Activated T-cell treated with anti-CD3 and anti-CD28 coated beads for 1 hour (primary cell): ENCODE measurements around the gene LMNA.

Experiments used
- DNase-seq: peaks from one replicate; pipeline ENCODE4 v3.0.0-alpha.2; 2020; ENCODE audit warnings: low read depth

LMNA gene

DNA sequence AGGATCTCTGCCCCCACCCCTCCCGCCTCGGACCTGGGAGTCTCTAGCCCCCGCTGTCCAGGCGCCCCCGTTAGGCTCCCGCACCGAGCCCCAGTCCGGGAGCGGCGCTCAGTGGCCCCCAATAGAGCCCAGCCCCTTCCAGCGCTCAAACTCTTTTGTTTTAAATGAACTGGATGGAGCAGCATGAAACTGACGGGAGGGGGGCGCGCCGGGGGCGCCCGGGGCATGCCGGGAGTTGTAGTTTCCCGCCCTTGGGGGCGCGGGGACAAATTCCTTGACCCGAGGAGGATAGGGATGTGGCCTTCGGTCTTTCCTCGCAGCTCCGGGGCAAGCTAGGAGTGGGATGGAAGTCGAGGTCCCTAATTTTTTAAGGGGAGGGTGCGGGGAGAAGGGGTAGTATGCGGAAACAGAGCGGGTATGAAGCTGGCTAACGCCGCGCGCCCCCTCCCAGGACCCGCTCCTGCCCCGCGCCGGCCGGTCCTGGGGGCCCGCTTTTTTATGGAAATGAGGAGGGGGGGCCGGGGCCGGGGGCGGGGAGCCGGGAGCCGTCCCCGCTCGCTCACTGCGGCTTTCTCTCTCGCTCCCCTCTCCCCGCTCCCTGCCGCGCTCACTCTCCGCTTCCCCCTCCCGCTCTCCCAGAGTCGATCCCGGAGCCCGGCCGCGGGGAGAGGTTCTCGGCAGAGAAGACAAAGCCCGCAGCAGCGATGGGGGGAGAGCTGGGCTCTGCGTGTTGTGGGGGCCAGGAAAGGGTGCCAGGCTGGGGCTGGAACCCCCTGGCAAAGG lies 32.0 kb upstream of the LMNA start, which contains the start of gene MEX3A:
MEX3A (minus strand) TSS at position 157 of the 783 bp plus-strand sequence. CDS start 467 bp downstream, outside the sequence.
- peak; percentile 54 for DNase-seq

DNA sequence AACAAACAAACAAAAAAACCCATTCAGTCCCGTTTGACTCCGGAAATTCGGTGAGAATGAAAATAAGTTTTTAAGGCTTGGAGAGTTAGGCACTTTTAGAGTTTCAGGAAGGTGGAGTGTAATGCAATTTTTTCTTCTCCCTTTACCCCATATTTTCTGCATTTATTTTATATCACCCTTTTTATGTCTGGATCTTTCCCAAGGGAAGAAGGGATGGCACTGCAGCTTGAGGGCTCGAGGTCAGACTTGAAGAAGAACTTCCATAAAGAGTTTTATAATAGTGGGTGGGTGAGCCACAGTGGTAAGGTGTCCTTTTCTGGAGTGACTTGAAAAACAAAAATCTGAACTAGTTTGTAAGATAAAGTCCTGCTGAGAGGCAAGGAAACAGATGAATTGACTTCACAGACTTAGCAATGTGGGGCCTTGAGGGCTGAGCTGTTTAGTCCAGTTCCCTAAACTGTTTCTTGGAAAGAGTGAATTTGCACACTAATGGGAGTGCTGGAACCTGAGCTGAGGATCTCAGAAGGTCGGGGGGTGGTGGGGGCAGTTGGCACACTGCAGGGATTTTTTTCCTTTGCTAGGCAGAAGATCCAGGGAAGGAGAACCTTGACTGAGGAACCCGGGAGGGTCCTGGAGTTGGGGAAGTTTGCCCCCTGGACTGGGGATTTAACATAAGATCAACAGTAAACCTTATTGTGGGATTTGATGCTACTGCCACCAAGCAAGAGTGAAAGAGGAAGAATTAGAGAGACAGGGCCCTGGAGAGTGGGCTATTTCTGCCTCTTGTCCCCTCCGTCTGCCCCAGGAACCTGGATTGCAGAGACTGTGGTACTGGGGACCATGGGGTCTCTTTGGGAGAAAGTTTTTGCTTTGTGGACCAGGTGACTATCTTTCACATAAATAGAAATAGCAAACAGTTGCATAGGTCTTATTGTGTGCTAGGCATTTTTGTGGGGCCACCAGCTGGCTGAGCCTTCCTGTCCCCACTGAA lies 30.4 kb upstream of the LMNA start:
- DNase-seq: no peak

DNA sequence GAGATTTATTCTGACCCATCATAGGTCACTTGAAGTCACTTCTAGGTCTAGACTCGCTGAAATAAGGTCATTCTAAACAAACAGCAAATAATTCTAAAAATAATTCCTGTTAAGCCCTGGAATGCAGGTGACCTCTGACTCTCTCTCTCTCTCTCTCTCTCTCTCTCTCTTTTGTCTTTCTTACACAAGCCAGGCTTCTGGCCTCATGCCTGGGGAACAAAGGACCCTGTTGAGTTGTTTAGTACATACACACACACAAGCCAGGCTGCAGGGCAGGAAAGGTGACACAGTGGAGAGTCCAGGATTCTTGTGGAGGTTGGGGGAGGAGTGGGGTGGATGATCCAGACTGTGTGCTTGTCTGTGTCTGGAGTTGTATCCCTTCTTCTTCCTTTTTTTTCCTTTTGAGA lies 28.3 kb upstream of the LMNA start:
- no peak for DNase-seq

DNA sequence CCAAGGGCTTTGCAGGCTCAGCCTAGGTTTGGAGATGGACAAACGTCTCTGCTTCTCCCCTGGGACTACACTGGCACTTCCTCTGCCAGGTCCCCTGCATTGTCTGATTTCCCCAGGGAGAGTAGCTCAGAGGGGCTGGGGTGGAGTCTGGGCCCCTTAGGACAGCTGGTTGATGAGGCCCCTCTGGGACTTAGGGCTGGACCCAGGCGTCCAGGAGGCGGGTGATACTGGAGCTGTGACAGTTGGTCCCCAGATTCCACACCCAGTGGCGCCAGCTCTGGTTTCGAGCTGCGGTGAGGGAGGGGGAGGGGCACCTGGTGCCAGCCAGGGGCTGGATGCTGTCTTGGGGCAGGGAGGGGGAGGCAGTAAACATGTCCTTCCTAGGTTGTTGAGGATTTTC lies 24.8 kb upstream of the LMNA start:
- no peak for DNase-seq

DNA sequence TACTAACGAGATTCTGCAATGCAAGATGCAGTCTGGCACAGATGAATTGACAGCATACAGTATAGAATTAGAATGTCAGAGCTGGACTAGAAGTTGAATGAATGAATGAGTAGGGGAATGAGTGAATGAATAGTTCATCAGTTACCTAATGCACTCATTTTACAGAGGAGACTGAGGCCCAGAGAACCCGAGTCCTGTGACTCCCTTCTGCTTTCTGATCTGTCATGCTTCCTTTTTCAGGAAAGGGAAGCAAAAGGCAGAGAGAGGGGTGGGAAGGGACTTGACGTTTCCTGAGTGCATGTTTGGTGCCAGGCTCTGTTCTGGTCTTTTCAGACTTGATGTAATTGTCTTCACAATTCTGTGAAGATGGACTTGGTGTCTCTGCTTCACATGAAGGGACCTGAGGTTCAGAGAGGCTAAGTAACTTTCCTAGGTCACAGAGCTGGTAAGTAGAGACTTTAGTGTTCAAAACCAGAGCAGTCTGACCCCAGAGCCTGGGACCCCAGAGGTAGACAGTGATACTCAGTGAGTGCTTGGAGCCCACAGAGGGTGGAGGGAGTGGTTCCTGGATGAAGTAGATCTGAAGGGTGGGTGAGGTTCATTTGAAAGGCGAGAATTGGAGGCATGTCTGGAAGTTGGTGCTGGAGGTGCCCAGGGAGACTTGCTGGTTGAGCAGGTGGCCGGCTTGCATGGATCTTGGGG lies 24.2 kb upstream of the LMNA start:
- no peak for DNase-seq

DNA sequence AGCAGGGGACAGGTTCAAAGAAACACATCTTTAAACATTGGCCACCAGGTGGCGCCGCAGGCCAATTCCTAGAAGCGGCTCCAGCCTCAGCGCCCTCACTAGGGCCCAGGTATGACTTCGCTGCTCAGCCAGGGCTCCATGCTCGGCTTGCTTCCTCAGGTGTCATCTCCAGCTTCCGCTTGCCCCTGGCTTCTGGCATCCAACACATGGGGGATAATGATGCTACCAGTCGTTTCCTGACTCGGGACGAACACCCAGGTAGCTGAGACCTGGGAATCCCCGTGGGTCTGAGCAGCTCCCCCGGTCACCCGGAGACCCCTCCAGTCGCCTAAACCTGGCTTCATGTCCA lies 23.7 kb upstream of the LMNA start:
- peak; percentile 95 for DNase-seq

DNA sequence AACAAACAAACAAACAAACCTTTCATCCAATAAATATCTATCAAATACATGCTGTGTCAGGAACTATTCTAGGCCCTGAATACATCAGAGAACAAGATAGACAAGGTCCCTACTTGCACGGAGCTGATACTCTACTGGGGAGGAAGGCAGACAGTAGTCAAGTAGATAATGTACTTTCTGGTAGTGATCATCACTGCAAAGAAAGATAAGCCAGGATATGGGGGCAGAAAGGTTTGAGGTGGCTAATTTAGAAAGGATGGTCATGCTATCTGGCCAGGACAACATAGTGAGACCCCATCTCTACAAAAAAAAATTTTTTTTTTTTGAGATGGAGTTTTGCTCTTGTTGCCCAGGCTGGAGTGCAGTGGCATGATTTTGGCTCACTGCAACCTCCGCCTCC lies 22.9 kb upstream of the LMNA start:
- DNase-seq: no peak

DNA sequence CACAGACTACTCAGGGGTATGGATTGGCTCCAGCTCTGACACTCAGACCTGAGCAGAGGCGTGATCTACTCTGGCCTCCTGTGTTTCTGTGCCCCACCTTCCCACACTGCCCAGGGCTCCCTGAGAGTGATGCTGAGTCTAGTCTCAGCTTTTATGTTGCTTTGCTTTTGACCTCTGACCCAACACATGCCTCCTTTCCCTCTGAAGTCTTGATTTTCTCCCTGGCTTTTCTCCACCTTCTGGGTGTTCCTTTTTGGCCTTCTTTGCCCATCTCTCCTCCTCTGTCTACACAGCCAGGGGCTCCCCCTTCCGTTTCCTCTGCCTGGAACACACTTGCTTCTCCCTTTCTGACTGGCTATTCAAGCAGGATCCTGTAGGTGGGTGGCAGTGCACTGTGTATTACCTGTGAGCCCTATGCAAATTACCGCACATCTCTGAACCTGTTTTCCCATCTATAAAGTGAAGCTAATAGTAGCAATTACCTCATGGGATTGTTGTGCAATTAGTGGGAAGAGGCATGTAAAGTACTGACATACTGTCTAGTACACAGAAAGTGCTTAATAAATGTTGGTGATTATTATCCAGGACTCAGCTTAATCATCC lies 18.5 kb upstream of the LMNA start:
- DNase-seq: no peak

DNA sequence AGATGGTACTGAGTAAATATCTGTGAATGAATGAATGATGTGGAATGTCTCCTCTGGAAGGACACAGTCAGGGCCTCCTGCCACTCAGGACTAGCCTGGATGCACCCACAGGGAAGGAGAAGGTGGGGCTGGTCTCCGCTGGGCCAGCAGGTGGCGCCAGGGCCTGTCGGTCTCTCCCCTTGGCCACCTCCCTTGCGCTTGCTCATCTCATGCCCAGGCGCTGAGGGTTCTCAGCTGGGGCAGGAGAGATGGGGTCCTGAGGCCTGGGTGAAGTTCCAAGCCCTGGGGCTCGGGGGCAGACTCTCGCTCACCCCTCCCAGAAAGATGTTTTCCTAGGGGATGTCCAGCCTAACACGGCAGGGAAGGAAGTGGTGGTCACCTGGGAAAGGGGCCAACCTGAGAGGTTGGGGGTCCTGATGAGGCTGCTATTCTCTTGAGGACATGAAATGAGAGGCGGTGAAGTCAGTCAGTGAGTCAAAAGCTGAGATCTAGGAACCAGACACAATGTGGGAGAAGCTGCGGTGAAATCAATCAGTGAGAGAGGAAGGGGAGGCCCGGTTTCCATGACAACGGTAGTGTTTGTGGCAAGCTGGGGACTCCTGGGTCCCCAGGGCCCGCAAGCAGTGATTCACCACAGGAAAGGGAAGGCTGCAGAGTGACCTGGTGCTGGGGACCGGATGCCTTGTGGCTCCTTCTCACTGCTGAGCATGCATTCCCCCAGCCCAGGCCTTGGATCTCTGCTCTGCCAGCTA lies 17.7 kb upstream of the LMNA start:
- peak; percentile 69 for DNase-seq

DNA sequence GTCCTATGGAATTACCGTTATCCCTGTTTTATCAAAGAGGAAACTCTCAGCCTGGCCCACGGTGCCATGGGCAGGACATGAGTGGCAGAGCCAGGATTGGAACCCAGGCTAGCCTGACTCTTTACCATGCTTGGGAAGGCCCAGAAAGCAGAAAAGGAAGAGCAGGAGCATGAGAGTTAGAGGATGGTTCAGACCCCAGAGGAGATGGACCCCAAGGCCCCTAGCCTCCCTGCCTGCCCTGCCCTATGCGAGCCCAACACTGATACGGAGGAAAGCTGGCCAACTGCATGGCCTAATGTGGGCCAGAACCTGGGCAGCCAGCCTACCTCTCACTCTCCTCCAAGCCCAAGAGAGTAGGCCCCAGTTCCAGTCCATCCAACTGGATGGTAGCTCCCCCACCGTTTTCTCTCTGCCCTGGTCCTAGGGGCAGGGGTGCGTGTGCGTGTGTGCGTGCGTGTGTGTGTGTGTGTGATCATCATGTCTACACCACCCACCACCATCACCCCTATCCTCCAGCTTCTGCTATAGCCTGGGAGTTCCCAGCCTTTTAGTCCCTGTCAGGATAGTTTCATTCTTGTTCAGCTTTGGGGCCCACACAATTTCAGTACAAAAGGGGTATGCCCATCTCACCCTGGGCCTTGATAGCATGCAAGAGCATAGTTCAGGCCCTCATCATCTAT lies 16.9 kb upstream of the LMNA start:
- DNase-seq: no peak

DNA sequence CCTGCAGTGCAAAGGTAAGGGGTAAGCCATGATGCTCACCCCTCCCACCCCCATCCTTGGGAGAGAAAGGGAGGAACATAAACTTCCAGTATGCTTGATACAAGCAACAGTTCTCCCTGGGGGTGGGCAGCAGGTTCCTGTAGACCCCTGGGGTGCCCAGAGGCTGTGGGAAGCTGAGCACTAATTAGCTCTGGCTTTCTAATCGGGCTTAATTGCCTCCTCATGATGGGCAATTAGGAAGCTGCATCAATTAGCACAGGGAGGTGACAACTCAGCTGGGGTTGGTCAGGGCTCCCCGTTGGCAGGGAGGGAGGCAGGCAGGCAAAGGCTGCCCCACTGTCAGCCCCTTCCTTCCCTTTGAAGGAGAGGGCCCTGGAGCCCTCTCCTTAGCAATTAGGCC lies 15.7 kb upstream of the LMNA start:
- no peak for DNase-seq

DNA sequence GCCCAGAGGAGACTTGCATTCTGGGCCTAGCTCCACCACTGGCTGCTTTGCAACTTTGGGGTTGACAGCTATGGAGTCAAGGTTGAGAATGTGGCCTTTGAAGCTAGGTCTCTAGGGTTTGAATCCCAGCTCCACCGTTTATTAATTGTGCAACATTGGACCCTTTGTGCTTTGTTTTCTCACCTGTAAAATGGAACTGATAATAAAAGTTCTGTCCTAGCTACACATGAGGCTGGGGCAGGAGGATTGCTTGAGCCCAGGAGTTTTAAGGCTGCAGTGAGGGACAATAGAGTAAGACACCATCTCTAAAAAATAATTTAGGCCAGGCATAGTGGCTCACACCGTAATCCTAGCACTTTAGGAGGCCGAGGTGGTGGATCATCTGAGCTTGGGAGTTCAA lies 15.2 kb upstream of the LMNA start:
- DNase-seq: no peak

DNA sequence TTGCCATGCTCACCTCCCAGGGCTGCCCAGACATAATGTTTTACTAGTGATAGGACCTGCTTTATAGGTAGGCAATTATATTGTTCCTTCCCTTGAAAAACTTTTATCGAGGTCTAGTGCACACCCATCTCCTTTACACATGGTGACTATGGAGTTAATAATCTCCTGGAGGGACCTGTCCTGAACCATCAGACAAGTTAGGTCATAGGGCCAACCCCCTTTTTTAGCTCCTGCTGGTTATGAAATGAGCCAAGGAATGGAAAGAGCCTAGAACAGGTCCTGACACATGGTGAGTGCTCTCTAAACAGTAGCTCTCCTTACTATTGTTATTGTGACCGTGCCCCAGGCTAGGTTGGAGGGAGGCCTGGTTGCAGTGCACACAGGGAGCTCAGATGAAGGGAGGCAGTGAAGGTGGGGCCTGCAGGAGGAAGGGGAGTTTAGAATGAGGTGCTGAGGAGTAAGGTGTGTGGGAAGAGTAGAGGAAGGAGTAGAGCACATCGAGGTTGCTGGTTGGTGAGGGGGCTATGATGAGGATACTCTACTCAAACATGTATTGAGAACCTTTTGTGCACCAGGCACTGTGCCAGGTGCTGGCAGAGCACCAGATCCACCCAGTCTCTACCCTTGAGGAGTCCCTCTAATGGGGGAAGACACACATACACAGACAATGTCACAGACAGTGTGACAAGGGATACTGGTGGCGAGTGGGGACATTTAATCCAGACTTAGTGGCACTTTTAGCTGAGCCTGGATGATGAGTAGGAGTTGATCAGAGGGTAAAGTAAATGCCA lies 14.1 kb upstream of the LMNA start:
- no peak for DNase-seq

DNA sequence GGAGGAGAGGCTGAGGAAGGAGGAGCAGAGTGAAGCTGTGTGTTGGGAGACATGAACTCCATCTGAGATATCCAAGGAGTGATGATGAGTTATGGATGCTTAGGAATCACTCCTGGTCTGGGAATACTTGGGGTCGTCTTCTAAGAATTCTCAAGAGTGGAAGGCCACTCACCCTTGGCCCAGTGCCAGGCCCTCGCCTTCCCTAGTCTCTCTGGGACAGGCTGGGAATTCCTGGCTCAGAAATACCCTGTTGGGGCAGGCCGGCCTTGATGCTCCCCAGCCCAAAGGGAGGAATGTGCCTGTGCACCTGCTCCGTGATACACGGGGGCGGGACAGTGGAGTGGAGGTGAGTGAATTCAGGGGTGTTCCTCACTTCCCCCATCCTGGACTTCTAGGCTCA lies 12.6 kb upstream of the LMNA start:
- DNase-seq: no peak

DNA sequence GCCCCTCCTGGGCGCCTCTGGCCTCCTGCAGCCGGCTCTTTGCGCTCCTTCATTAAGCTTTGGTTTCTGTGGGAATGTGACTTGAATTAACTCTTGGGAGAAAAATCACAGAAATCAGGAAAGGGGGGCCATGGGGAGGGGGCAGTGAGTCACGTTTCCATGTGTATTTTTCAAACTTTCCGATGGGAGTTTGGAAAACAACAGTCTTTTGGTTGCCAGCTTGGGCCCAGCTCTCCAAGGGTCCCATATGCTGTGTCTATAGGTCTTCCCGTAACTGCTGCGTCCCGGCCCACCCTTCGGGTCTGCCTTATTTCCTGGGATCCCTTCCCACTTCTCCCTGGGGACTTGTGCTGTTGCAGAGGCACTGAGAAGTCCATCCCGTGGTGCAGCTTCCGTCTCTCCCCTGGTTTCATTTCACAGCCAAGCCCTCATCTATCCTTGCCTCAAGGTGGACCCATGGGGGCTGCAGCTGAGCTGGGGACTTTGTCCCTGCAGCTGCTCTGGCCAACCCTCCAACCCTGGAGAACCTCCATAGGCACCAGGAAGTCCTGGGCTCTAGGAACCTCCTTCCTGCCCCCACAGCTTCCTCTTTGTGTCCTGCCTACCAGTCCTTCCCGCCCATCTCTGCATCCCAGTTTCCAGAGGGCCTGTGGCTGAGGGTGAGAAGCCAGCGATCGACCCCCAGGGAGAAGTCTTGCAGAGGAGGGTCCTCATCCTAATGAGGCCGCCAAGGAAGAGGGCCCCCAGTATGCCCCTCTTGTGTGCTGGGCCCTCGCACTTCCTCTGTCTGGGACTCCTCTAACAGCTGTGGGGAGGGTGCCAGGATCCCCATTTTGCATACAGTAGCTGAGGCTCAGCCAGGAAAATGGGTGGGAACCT lies 11.6 kb upstream of the LMNA start:
- DNase-seq: no peak

DNA sequence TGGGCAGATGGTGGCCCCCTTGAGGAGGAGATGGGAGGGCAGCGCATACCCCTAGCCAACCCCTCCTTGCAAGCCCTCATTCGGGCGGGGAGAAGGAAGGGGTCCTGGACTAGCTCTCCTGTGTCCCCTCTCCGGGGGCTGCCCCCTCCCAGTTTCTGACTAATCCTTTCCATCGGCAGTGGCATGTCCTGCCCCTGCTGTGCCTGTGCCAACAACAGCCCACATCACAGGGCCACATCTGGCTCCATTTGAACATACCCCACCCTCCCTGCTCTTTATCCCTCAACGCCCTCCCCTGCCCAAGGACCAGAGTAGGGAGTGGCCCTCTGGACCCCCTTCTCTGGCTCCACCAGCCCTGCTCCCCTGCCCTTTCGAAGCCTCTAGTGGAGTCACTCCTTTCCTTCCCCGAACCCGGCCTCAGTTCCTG lies 11.0 kb upstream of the LMNA start:
- no peak for DNase-seq

DNA sequence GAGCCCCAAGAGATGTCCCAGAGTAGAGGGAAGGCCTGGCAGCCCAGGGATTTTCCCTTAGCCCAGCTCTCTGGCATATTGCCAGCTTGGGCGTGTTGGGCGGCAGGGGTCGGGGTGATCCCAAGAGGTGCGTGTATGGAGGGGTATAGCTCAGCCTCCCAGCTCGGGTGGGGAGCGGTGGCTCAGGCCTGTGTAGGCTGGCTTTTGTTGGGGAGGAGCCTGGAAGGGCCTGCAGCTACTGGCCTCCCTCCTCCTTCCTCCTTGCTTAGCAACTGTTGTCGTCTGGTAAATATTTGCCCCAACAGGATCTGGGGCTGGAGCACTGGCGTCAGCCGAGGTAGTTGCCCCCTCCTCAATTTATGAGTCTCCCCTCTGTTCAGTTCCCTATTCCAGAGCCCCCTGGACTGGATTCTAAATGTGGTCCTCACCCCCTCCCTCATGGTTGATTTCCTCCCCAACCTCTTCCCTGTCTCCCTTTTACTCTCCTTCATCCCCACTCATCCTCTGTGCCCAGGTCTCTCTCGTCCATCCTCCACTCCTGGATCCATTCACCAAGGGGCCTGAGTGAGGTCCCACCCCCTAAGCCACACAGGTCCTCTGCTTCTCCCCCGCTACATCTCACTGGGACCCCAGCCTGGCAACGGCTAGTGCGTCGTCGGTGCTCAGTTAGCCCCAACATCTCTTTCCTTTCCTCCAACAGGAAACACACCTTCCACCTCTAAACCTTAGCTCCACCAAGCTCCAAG lies 10.3 kb upstream of the LMNA start:
- DNase-seq: no peak
